Measurements from ENCODE around the gene EEF1G.
A peak's percentile ranks its signal among the peaks of the same experiment; 100 is the strongest.

Gene EEF1G

DNA sequence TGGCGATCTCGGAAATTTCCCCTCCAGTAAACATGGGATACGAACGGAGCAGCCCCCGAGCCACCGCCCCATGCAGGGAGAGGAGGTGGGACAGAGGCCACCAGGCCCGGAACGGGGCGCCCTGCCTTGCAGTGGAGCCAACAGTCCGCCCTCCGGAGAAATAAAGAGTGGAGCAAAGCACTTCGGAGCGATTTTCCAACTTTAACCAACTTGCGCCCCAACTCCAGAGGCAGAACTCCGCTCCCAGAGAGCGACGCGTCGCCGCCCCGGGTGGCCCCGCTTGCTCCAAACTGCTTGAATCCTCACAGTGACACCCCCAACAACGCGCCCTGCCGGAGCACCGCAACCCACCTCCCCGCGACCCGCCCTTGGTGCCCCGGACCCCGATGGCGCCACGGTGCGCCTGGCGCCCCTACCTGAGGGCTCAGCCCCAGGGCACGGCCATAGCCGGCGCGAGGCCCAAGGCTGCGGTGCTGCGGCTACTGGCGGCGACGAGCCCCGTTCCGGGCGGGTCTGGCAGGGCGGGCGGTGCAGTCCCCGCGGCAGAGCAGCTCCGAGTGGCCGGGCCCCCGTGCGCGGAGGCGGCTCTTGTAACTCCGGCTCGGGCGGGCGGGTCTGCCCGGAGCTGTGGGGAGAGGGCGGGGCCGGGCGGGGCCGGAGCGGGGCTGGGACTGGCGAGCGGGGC lies 27.3 kb downstream of the EEF1G start, which contains the start of gene AHNAK:
AHNAK (minus strand) TSS at position 563 of the 685 bp plus-strand sequence. CDS start 10,708 bp downstream, outside the sequence.
- no peak for TF ChIP-seq CEBPB (IDR thresholded peaks at IDR 0.05)
- TF ChIP-seq EGR1 (IDR thresholded peaks at IDR 0.05): peak; percentile 42
- TF ChIP-seq TAF1 (IDR thresholded peaks at IDR 0.05; ENCODE audit: low read depth): peak; percentile 55; the same call in 1 of the 2 replicates
- TF ChIP-seq, protein P1, sequence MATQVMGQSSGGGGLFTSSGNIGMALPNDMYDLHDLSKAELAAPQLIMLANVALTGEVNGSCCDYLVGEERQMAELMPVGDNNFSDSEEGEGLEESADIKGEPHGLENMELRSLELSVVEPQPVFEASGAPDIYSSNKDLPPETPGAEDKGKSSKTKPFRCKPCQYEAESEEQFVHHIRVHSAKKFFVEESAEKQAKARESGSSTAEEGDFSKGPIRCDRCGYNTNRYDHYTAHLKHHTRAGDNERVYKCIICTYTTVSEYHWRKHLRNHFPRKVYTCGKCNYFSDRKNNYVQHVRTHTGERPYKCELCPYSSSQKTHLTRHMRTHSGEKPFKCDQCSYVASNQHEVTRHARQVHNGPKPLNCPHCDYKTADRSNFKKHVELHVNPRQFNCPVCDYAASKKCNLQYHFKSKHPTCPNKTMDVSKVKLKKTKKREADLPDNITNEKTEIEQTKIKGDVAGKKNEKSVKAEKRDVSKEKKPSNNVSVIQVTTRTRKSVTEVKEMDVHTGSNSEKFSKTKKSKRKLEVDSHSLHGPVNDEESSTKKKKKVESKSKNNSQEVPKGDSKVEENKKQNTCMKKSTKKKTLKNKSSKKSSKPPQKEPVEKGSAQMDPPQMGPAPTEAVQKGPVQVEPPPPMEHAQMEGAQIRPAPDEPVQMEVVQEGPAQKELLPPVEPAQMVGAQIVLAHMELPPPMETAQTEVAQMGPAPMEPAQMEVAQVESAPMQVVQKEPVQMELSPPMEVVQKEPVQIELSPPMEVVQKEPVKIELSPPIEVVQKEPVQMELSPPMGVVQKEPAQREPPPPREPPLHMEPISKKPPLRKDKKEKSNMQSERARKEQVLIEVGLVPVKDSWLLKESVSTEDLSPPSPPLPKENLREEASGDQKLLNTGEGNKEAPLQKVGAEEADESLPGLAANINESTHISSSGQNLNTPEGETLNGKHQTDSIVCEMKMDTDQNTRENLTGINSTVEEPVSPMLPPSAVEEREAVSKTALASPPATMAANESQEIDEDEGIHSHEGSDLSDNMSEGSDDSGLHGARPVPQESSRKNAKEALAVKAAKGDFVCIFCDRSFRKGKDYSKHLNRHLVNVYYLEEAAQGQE (IDR thresholded peaks at IDR 0.05; ENCODE audit: low read depth): 0 out of 2 replicates have a peak, but pooled peaks have one; percentile 9
- TF ChIP-seq, protein P2, sequence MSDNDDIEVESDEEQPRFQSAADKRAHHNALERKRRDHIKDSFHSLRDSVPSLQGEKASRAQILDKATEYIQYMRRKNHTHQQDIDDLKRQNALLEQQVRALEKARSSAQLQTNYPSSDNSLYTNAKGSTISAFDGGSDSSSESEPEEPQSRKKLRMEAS (IDR thresholded peaks at IDR 0.05): peak; percentile 16; the same call in 1 of the 2 replicates
- 0 out of 2 replicates have a peak, but pooled peaks have one; percentile 5 for TF ChIP-seq ZBTB7A (IDR thresholded peaks at IDR 0.05; ENCODE audit: low read depth)
- TF ChIP-seq CREB1 (IDR thresholded peaks at IDR 0.05; ENCODE audit: low read depth): no peak

DNA sequence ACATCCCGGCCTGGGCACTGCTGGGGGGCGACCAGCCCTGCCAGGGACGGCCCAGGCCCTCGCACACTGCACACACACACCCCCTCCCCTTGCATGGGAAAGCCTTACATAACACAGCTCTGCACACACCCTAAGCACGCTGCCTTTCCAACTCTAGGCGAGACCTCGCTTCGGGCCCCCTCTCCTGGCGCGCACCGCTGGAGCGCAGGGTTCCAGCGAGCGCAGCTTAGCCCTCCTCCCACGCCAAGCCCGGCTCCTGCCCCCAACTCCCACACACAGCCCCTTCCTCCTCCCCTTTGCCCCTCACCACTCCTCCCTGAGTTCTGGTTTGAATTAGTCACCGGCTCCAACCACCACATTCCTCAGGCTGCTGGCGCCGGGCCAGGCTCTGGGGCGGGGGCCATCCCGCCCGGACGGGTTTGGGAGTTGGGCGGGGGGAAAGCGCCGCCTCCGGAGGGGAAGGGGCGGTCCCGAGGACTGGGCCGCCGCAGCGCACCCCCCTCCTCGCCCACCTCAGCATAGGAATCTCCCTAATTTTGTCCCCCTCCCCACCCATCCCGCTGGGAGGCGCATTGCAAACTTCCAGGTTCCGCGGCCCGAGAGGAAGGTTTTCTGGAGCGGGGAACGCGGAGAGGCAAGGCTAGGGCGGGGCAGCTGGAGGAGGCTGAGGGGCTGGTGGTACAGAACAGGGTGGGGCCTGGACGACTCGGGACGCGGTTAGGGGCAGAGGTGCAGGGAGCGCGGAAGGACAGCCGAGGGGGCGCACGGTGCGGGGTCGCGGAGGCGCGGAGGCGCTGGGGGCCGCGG lies 28.1 kb downstream of the EEF1G start:
- TF ChIP-seq EP300 (IDR thresholded peaks at IDR 0.05; ENCODE audit: borderline replicate concordance): peak; percentile 78; the same call in 1 of the 2 replicates
- TF ChIP-seq ZBTB7A (IDR thresholded peaks at IDR 0.05; ENCODE audit: low read depth): peak; percentile 96
- TF ChIP-seq TEAD4 (IDR thresholded peaks at IDR 0.05): peak; percentile 87
- peak; percentile 75 for TF ChIP-seq TCF12 (IDR thresholded peaks at IDR 0.05; ENCODE audit: low read depth)
- TF ChIP-seq NFIC (IDR thresholded peaks at IDR 0.05): peak; percentile 99
- TF ChIP-seq, protein P1 (IDR thresholded peaks at IDR 0.05; ENCODE audit: low read depth): no peak
- no peak for TF ChIP-seq CREB1 (IDR thresholded peaks at IDR 0.05; ENCODE audit: low read depth)
- TF ChIP-seq, protein P2 (IDR thresholded peaks at IDR 0.05): peak; percentile 69
- no peak; the same call in 1 of the 2 replicates for TF ChIP-seq YY1 (IDR thresholded peaks at IDR 0.05; ENCODE audit: low read depth)
- TF ChIP-seq CEBPB (IDR thresholded peaks at IDR 0.05): no peak; the same call in 1 of the 2 replicates
- TF ChIP-seq TAF1 (IDR thresholded peaks at IDR 0.05; ENCODE audit: low read depth): no peak
- TF ChIP-seq, protein P3, sequence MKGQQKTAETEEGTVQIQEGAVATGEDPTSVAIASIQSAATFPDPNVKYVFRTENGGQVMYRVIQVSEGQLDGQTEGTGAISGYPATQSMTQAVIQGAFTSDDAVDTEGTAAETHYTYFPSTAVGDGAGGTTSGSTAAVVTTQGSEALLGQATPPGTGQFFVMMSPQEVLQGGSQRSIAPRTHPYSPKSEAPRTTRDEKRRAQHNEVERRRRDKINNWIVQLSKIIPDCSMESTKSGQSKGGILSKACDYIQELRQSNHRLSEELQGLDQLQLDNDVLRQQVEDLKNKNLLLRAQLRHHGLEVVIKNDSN (IDR thresholded peaks at IDR 0.05): no peak
- TF ChIP-seq RAD21 (IDR thresholded peaks at IDR 0.05; ENCODE audit: low read depth): peak; percentile 15; the same call in 1 of the 2 replicates
- TF ChIP-seq FOXM1 (IDR thresholded peaks at IDR 0.05; ENCODE audit: borderline replicate concordance, low read depth): no peak
- peak; percentile 98 for TF ChIP-seq EGR1 (IDR thresholded peaks at IDR 0.05)

DNA sequence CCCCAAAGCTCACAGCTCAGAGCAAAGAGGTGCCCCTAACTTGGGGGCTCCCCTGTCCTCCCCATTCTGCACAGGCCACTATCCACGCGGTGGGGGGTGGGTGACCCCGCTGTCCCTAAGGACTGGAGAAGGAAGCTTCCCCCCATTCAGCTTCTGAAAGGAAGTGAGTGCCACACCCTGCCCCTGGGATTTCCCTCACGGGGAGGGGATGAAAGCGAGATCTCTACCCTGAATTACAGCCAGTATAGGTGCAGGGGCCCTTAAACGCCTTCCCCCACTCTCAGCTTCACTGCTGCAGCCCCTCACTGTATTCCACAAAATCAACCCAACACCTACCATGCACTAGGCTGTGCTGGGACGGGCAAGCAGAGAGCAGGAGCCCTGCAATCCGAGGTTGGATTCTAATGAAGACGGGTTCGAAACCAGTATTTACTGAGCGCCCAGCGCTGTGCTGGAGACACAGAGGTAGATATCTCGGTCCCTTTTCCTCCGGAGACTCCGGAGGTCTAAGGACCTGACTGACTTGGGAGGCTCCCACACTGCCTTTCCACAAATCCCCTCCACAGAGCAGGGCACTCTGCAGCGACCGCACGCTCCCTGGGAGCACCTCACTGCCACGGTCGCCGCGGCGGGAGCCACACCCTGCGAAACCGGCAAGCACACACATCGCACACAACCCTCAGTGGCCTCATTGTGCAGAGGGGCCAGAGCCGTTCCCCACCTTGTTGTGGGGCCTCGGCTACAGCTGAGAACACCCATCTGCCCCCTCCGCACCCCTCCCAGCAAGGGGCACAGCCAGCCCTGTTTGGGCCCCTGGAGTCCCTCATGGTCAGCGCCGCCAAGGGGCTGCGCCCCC lies 28.9 kb downstream of the EEF1G start:
- no peak for TF ChIP-seq NFIC (IDR thresholded peaks at IDR 0.05)
- TF ChIP-seq CEBPB (IDR thresholded peaks at IDR 0.05): no peak
- no peak for TF ChIP-seq TAF1 (IDR thresholded peaks at IDR 0.05; ENCODE audit: low read depth)
- no peak for TF ChIP-seq CREB1 (IDR thresholded peaks at IDR 0.05; ENCODE audit: low read depth)
- no peak for TF ChIP-seq YY1 (IDR thresholded peaks at IDR 0.05; ENCODE audit: low read depth)
- TF ChIP-seq, protein P1 (IDR thresholded peaks at IDR 0.05; ENCODE audit: low read depth): no peak
- no peak for TF ChIP-seq FOXM1 (IDR thresholded peaks at IDR 0.05; ENCODE audit: borderline replicate concordance, low read depth)
- TF ChIP-seq RAD21 (IDR thresholded peaks at IDR 0.05; ENCODE audit: low read depth): no peak
- no peak for TF ChIP-seq EGR1 (IDR thresholded peaks at IDR 0.05)
- TF ChIP-seq TCF12 (IDR thresholded peaks at IDR 0.05; ENCODE audit: low read depth): no peak
- no peak for TF ChIP-seq TEAD4 (IDR thresholded peaks at IDR 0.05)
- TF ChIP-seq EP300 (IDR thresholded peaks at IDR 0.05; ENCODE audit: borderline replicate concordance): no peak

Measured in Ishikawa (cell line).